ENCODE data around the gene GPR142. TPM values are rescaled to one million over a fixed set of nuclear protein-coding genes. Genes with fewer than 3 reads are reported as not detected.
A peak's percentile ranks its signal among the peaks of the same experiment; 100 is the strongest.

Gene GPR142
- total and polyA plus RNA-seq, 2 of the 13 experiments (the other 11 are each of a cell fraction or from before 2014, with no cell fraction given), result not detected

DNA sequence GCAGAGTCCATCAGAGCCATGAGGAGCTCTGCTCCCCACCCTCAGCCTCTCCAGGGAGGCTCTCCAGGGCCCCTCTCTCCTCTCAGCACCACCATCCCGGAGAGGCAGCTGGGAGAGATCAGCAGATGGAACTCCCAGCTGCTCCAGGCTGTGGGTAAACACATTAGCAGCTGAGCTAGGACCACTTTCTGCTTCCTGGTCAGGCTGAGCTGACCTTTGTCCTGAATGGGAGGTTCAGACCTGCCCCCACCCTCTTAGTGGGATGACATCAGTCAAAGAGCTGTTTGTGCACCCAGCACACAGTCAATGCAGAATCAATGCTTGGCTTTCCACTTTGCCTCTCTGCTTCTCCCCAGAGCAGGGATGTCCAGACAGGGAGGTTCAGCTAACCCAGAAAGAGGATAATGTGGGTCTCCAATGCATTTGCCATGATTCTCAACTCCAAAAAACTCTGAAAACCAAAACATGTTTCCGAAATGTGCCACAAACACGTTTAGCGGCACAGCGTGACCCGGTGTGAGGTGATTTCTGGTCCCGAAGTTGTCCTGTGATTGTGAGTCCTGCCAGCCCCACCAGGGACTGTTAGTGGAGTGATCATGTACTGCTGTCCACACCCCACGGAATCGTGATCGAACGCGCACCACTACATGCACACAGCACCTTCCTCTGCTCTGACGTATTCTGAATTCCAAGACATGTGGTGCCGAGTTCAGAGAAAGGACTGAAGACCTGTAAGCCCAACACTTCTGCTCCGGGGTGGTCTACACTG is 6.7 kb downstream of the GPR142 start (continued):
- TF ChIP-seq ARID4A (CRISPR knock-in tag; IDR thresholded peaks at IDR 0.05; ENCODE audit: borderline replicate concordance), result peak; percentile 85; the same call in 1 of the 2 replicates
- TF ChIP-seq NR2F2 (IDR thresholded peaks at IDR 0.05; ENCODE audit: borderline replicate concordance, low read depth), result peak; percentile 47; the same call in 1 of the 2 replicates
- peak; percentile 73; the same call in 1 of the 2 replicates for TF ChIP-seq ZNF766 (CRISPR knock-in tag; IDR thresholded peaks at IDR 0.05; ENCODE audit: borderline replicate concordance)
- TF ChIP-seq PRDM4 (CRISPR knock-in tag; IDR thresholded peaks at IDR 0.05; ENCODE audit: borderline replicate concordance), result no peak
- TF ChIP-seq, protein P1, sequence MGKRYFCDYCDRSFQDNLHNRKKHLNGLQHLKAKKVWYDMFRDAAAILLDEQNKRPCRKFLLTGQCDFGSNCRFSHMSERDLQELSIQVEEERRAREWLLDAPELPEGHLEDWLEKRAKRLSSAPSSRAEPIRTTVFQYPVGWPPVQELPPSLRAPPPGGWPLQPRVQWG (CRISPR knock-in tag; IDR thresholded peaks at IDR 0.05; ENCODE audit: borderline replicate concordance, low read depth), result no peak
- TF ChIP-seq RORA (CRISPR knock-in tag; IDR thresholded peaks at IDR 0.05), result no peak
- no peak for TF ChIP-seq ZFP82 (CRISPR knock-in tag; IDR thresholded peaks at IDR 0.05; ENCODE audit: borderline replicate concordance)
- TF ChIP-seq ZNF609 (CRISPR knock-in tag; IDR thresholded peaks at IDR 0.05; ENCODE audit: borderline replicate concordance), result no peak; the same call in 1 of the 2 replicates
- TF ChIP-seq POLR2G (IDR thresholded peaks at IDR 0.05; ENCODE audit: low read depth, low read length), result 0 out of 2 replicates have a peak, but pooled peaks have one; percentile 42
- peak; percentile 60; the same call in 1 of the 2 replicates for TF ChIP-seq FOXP1 (IDR thresholded peaks at IDR 0.05)
- TF ChIP-seq FOXP1 (CRISPR knock-in tag; IDR thresholded peaks at IDR 0.05), result peak; percentile 89
- TF ChIP-seq ZSCAN20 (CRISPR knock-in tag; IDR thresholded peaks at IDR 0.05; ENCODE audit: borderline replicate concordance), result no peak
- TF ChIP-seq HNRNPUL1 (IDR thresholded peaks at IDR 0.05; ENCODE audit: low read depth, low read length), result no peak
- TF ChIP-seq ZNF781 (CRISPR knock-in tag; IDR thresholded peaks at IDR 0.05; ENCODE audit: borderline replicate concordance, not compliant biosample characterization), result no peak
- TF ChIP-seq ZNF333 (CRISPR knock-in tag; IDR thresholded peaks at IDR 0.05; ENCODE audit: borderline replicate concordance), result no peak
- no peak for TF ChIP-seq ZNF253 (CRISPR knock-in tag; IDR thresholded peaks at IDR 0.05; ENCODE audit: borderline replicate concordance)

All from HepG2 (cell line).